RWPE1 (cell line): Measurements from ENCODE around the gene SLC17A2.

Experiments
- CTCF ChIA-PET: fragments of 350-600 bp; sonication (Branson Sonifier 250); formaldehyde crosslinking; extraction: SDS; loops from one replicate; lab custom pipeline; 2021; lab: Yijun Ruan, JAX
- POLR2A ChIA-PET: fragments of 400-600 bp; formaldehyde crosslinking; extraction: SDS; loops from one replicate; lab custom pipeline; 2020; ENCODE audit warnings: antibody characterized with exemption; ENCODE audit not compliant: low non-redundant PET; lab: Yijun Ruan, JAX
- DNase-seq: peaks from one replicate; pipeline ENCODE4 v3.0.0; 2012; ENCODE audit warnings: low spot score
- H3K27ac ChIP-seq: fragments of 450-650 bp; 2 replicates; pipeline ENCODE4 v1.5.1; 2017
- TF ChIP-seq, protein P1 (sequence below): fragments of 450-650 bp; conservative IDR thresholded peaks from 2 replicates; pipeline ENCODE4 v1.5.1; 2017; ENCODE audit warnings: low read depth, mild to moderate bottlenecking

Gene SLC17A2

DNA sequence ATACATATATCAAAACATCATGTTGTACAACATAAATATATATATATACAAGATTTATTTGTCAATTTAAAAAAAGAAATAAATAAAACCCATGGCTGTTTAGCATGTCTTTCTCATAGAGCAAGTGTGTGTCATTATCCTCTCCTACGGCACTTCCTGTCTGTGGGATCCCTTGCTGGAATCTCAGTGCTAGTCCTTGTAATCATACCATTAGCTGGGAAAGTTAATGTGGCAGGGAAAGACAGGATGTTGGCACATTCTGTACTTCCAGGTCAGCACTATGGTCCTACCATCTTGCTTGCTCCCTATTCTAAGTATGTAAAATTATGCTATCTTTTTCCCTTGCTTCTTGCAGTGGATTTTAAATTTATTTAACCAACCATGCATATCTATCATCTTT is 47.0 kb downstream of the SLC17A2 start:
- DNase-seq = no peak
- TF ChIP-seq, protein P1, sequence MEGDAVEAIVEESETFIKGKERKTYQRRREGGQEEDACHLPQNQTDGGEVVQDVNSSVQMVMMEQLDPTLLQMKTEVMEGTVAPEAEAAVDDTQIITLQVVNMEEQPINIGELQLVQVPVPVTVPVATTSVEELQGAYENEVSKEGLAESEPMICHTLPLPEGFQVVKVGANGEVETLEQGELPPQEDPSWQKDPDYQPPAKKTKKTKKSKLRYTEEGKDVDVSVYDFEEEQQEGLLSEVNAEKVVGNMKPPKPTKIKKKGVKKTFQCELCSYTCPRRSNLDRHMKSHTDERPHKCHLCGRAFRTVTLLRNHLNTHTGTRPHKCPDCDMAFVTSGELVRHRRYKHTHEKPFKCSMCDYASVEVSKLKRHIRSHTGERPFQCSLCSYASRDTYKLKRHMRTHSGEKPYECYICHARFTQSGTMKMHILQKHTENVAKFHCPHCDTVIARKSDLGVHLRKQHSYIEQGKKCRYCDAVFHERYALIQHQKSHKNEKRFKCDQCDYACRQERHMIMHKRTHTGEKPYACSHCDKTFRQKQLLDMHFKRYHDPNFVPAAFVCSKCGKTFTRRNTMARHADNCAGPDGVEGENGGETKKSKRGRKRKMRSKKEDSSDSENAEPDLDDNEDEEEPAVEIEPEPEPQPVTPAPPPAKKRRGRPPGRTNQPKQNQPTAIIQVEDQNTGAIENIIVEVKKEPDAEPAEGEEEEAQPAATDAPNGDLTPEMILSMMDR = no peak
- H3K27ac ChIP-seq = no peak overlapping the region
- ChIA-PET POLR2A (no interaction called here), CTCF (interaction anchor here (0.5 kb wide), 1 partner anchor 147 kb away, joined by 3 read pairs; no protein-coding TSS in a partner anchor)

- ChIA-PET POLR2A (no interaction called here), CTCF (no interaction called here)
- no peak for DNase-seq
- H3K27ac ChIP-seq = no peak overlapping the region
- TF ChIP-seq, protein P1 = no peak
Measured at GRCh38 chr6:25882051-25882496, 48.4 kb downstream of the SLC17A2 start.

DNA sequence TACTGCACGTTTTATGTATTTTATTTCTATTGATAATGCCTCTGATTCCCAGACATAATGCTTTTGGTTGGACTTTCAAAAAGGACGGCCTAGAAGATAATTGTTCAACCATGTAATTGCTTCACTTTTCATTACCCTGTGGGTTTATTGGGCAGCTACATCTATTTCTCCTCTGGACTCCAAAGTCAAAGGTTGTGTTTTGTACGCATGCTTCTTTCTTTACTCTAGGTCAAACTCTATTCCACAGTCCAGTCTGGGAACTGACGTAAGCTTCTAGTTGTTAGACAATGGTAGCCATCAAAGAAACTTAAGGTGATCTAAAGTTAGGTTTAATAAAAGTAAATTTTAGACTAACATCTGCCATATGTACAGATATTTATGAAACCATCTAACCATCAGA is 49.9 kb downstream of the SLC17A2 start:
- ChIA-PET CTCF (no interaction called here), POLR2A (no interaction called here)
- TF ChIP-seq, protein P1 = no peak
- no peak for DNase-seq
- no peak overlapping the region for H3K27ac ChIP-seq

GRCh38 chr6:25878721-25879322 is 51.7 kb downstream of the SLC17A2 start:
- CTCF ChIA-PET = no interaction called here

GRCh38 chr6:25875926-25876602 is 54.4 kb downstream of the SLC17A2 start:
- CTCF ChIA-PET = interaction anchor here (1.2 kb wide), 1 partner anchor 117 kb away, joined by 4 read pairs; no protein-coding TSS in a partner anchor
- TF ChIP-seq, protein P1 = no peak
- POLR2A ChIA-PET = no interaction called here
- no peak overlapping the region for H3K27ac ChIP-seq
- no peak for DNase-seq

More at GRCh38 chr6:25878721-25879322, 51.7 kb downstream of the SLC17A2 start:
- H3K27ac ChIP-seq = no peak overlapping the region
- TF ChIP-seq, protein P1 = no peak
- POLR2A ChIA-PET = no interaction called here
- no peak for DNase-seq

- no peak overlapping the region for H3K27ac ChIP-seq
- no peak for DNase-seq
- CTCF ChIA-PET = interaction anchor here (0.6 to 1.2 kb wide), 2 partner anchors 30 to 117 kb away, joined by 3 to 4 read pairs; no protein-coding TSS in a partner anchor
- POLR2A ChIA-PET = no interaction called here
- TF ChIP-seq, protein P1 = no peak
Measured at GRCh38 chr6:25875563-25875905, 55.0 kb downstream of the SLC17A2 start.
